Coronary artery (tissue), 2 donors: ENCODE results near the gene NBAS.

Source experiments
- DNase-seq: peaks from one replicate; pipeline ENCODE4 v3.0.0-alpha.2; 2017; ENCODE audit warnings: low spot score
- H3K27ac ChIP-seq, 2 donors: fragments of 200-600 bp; sonication (generic); one replicate each; pipeline ENCODE4 v1.5.1; 2016 to 2019
- H3K4me3 ChIP-seq: fragments of 200-600 bp; sonication (generic); 2 replicates; pipeline ENCODE4 v1.5.1; 2016; ENCODE audit warnings: mild to moderate bottlenecking, moderate library complexity
- TF ChIP-seq, protein P1 (sequence below): fragments of 200-600 bp; sonication (generic); IDR thresholded peaks from one replicate; pipeline ENCODE4 v1.5.1; 2019; ENCODE audit warnings: antibody characterized with exemption

Gene NBAS

DNA sequence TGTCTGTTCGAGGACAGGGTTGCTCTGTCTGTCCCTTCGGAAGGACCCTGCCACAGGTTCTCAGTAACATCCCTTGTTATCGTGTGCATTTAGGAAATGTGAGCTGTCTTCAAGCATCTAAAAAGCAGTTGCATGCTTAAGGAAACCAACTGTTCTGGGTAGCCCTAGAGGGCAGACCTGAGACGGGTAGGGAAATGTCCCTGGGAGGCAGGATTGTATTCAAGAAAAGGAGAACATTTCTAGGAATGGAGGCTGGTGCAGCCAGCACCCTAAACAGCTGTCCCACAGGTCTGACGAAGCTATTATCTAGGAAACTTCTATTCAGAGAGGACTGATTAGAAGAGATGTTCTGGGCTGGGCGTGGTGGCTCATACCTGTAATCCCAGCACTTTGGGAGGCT lies 414.2 kb downstream of the NBAS start:
- TF ChIP-seq, protein P1, sequence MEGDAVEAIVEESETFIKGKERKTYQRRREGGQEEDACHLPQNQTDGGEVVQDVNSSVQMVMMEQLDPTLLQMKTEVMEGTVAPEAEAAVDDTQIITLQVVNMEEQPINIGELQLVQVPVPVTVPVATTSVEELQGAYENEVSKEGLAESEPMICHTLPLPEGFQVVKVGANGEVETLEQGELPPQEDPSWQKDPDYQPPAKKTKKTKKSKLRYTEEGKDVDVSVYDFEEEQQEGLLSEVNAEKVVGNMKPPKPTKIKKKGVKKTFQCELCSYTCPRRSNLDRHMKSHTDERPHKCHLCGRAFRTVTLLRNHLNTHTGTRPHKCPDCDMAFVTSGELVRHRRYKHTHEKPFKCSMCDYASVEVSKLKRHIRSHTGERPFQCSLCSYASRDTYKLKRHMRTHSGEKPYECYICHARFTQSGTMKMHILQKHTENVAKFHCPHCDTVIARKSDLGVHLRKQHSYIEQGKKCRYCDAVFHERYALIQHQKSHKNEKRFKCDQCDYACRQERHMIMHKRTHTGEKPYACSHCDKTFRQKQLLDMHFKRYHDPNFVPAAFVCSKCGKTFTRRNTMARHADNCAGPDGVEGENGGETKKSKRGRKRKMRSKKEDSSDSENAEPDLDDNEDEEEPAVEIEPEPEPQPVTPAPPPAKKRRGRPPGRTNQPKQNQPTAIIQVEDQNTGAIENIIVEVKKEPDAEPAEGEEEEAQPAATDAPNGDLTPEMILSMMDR = no peak
- DNase-seq = no peak
- H3K27ac ChIP-seq = no peak overlapping the region
- no peak overlapping the region for H3K4me3 ChIP-seq

DNA sequence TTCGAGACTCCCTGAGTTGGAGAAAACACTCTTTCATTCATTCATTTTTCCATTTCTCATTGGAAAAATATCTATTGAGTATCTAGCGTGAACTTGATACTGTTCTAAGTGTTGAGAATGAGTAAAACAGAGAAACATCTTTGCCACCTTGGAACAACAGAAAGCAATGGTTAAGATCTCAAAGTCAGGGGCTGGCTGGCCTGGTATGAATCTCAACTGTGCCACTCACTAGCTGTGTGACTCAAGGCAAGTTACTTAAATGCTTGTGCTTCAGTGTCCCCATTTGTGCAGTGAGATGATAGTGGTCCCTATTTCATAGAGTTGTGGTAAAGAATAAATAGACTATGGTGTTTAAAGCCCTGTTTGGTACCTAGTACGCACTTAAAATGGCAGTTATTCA lies 415.2 kb downstream of the NBAS start:
- TF ChIP-seq, protein P1 = no peak
- no peak overlapping the region for H3K4me3 ChIP-seq
- no peak for DNase-seq
- H3K27ac ChIP-seq = no peak overlapping the region

DNA sequence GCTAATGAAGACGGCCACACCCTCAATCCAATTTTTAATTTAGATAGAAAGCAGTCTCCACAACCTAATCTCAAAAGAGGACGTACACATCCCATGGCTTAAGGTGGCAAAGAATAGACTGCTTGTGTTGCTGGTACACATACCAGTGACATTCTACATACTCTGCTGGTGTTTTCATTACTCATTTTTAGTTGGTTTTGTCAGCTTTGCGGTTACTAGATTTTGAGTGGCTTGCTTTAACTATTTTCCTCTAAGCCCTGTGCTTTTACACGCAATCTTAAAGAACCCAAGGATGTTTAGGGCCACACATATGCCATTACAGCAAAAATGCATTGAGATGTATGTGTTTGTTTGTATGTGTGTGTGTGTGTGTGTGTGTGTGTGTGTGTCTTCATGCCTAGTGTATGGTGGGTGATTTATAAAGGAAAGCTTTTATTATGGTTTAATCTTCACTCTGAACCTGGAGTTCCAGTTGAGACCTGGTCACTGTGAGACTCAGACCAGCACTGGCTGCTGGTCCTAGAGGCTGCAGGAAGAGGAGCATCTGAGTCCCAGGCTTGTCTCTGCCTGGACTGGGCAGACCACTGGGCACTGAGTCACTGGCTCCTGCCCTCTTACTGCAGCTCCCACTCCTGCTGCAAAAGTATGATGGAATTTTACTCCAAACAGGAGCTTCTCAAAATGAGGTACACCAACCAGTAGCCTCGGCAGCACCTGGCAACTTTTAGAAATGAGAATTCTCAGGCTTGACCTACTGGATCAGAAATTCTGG lies 415.9 kb downstream of the NBAS start:
- TF ChIP-seq, protein P1 = no peak
- Histone ChIP-seq H3K4me3 (no peak overlapping the region), H3K27ac (no peak overlapping the region)
- no peak for DNase-seq

DNA sequence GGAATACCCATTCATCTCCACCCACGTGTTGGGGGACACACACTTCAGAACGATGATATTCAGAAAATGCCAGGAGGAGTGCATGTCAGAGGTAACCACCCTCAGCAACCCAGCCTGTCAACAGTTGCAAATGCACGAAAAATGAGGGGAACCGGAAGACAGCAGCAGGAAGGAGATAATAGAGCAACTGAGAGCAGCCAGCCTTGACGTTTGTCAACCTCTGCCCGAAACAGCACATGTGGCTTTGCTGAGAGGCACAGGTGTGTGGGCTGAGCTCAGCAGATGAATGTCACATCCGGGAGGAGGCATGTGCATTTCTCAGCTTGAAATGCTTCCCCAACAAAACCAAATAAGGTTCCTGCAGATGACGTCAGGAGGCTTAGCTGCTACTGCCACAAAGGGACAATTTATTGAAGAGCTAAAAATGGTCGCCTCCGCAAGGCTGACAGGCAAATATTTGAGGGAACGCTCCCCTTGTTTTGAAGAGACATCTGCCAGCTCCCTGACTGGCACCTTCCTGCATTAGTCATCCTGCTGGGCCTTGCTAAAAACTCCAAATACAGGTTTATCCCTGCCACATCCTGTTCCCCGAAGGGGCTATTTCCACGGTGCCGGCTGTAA lies 419.0 kb downstream of the NBAS start:
- Histone ChIP-seq H3K27ac (no peak overlapping the region), H3K4me3 (no peak overlapping the region)
- DNase-seq = no peak
- TF ChIP-seq, protein P1 = no peak

DNA sequence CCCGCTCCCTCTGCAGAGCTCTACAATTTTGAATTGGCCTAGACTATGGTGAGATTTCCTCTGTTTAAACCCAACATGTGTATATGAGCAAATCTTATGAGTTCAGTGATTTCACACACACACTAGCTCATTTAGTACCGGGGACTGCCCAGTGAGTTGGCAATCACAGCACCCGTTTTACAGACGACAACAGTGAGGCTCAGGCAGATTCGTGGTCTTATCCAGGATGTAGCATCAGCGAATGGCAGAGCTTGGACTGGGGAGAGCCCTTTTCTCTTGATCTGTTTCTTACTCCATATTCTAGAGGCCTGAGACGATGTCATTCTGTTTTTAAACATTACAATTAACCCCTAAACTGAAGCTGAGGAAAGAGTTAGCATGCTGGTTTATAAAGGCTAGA lies 419.9 kb downstream of the NBAS start:
- Histone ChIP-seq H3K27ac (no peak overlapping the region), H3K4me3 (no peak overlapping the region)
- TF ChIP-seq, protein P1 = no peak
- DNase-seq = no peak

DNA sequence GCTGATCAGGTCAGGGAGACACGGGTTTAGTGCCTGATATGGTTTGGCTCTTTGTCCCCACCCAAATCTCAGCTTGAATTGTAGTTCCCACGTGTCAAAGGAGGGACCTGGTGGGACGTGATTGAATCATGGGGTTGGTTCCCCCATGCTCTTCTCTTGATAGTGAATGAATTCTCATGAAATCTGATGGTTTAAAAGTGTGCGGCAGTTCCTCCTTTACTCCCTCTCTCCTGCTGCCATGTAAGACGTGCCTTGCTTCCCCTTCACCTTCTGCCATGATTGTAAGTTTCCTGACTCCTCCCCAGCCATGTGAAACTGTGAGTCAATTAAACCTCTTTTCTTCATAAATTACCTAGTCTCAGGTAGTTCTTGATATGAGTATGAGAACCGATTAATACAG lies 424.5 kb downstream of the NBAS start:
- H3K27ac ChIP-seq = no peak overlapping the region
- DNase-seq = no peak
- no peak overlapping the region for H3K4me3 ChIP-seq
- TF ChIP-seq, protein P1 = no peak

DNA sequence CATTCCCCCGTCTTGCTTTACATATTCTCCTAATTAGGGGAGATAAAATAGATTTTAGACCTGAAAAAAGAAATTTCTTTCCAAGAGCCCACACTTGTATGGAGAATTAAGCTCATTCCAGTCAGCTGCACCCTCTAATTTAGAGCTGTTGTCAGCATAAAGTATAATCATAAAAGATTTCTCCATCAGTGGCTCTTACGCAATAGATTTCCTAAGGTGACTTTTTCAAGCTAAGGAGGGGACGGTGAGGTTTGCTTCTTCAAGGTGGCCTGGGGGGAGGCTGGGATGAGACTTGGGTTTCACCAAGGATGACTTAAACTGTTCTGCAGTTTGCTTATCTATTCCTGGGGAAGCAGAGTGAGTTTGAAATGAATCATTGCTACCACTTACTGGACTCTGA lies 426.2 kb downstream of the NBAS start:
- no peak for DNase-seq
- TF ChIP-seq, protein P1 = no peak
- Histone ChIP-seq H3K4me3 (no peak overlapping the region), H3K27ac (no peak overlapping the region)
